Panc1 (cell line): ENCODE measurements around the gene UNC80.

Experiments used
- POLR2AphosphoS5 ChIP-seq: IDR thresholded peaks from 2 replicates; pipeline ENCODE4 v1.6.1; 2012; ENCODE audit warnings: mild to moderate bottlenecking, low read depth, low read length, moderate library complexity
- TCF7L2 ChIP-seq: IDR thresholded peaks from 2 replicates; pipeline ENCODE4 v1.6.1; 2011; ENCODE audit warnings: mild to moderate bottlenecking, low read depth, low read length, inconsistent platforms
- TF ChIP-seq, protein P1 (sequence below): fragments of 450-650 bp; IDR thresholded peaks from 2 replicates; pipeline ENCODE4 v1.5.1; 2017; ENCODE audit warnings: mild to moderate bottlenecking
- TF ChIP-seq, protein P2 (sequence below), 2 experiments: IDR thresholded peaks; 2 replicates each; pipeline ENCODE4 v1.6.1; 2011 to 2012; ENCODE audit warnings: low read depth in 2 of 2, control low read depth in 1 of 2, low read length in 1 of 2, mild to moderate bottlenecking in 1 of 2, moderate library complexity in 1 of 2; ENCODE audit not compliant: insufficient read depth in 1 of 2

DNA sequence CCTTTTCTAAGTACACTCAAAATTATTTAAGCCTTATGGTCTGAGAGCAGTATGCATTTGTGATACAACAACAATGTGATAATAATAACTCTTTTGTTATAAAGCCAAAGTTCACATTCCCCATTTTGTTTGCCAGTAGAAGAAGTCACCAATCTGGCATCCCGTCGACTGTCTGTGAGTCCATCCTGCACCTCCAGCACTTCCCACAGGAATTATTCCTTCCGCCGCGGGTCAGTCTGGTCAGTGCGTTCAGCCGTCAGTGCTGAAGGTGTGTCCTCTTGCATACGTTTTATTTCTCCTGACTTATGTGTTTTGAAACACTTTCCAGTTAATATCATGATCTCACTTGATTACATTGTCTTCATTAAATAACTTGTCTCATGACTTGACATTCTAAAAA, 150.5 kb downstream of the UNC80 start:
- TF ChIP-seq, protein P1, sequence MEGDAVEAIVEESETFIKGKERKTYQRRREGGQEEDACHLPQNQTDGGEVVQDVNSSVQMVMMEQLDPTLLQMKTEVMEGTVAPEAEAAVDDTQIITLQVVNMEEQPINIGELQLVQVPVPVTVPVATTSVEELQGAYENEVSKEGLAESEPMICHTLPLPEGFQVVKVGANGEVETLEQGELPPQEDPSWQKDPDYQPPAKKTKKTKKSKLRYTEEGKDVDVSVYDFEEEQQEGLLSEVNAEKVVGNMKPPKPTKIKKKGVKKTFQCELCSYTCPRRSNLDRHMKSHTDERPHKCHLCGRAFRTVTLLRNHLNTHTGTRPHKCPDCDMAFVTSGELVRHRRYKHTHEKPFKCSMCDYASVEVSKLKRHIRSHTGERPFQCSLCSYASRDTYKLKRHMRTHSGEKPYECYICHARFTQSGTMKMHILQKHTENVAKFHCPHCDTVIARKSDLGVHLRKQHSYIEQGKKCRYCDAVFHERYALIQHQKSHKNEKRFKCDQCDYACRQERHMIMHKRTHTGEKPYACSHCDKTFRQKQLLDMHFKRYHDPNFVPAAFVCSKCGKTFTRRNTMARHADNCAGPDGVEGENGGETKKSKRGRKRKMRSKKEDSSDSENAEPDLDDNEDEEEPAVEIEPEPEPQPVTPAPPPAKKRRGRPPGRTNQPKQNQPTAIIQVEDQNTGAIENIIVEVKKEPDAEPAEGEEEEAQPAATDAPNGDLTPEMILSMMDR = no peak
- no peak for TF ChIP-seq TCF7L2
- TF ChIP-seq, protein P2, sequence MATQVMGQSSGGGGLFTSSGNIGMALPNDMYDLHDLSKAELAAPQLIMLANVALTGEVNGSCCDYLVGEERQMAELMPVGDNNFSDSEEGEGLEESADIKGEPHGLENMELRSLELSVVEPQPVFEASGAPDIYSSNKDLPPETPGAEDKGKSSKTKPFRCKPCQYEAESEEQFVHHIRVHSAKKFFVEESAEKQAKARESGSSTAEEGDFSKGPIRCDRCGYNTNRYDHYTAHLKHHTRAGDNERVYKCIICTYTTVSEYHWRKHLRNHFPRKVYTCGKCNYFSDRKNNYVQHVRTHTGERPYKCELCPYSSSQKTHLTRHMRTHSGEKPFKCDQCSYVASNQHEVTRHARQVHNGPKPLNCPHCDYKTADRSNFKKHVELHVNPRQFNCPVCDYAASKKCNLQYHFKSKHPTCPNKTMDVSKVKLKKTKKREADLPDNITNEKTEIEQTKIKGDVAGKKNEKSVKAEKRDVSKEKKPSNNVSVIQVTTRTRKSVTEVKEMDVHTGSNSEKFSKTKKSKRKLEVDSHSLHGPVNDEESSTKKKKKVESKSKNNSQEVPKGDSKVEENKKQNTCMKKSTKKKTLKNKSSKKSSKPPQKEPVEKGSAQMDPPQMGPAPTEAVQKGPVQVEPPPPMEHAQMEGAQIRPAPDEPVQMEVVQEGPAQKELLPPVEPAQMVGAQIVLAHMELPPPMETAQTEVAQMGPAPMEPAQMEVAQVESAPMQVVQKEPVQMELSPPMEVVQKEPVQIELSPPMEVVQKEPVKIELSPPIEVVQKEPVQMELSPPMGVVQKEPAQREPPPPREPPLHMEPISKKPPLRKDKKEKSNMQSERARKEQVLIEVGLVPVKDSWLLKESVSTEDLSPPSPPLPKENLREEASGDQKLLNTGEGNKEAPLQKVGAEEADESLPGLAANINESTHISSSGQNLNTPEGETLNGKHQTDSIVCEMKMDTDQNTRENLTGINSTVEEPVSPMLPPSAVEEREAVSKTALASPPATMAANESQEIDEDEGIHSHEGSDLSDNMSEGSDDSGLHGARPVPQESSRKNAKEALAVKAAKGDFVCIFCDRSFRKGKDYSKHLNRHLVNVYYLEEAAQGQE (IDR thresholded peaks at IDR 0.05; ENCODE audit: insufficient read depth in 1 of 2, low read depth in 2 of 2, low read length in 1 of 2) = no peak
- TF ChIP-seq POLR2AphosphoS5 = no peak
